Effector CD8-positive, alpha-beta T cell (primary cell): ENCODE measurements around the gene NEDD4L.
"Not testable (repeated sequence)": the region's sequence is repeated elsewhere in the genome, so short reads cannot be mapped to it uniquely, and the experiment has no call there.

Experiments used
- DNase-seq: peaks from one replicate; lab custom pipeline; 2025; lab: John Stamatoyannopoulos, UW
- total RNA-seq, 4 experiments: gene quantifications; one replicate each; lab custom pipeline; 2026; lab: John Stamatoyannopoulos, UW

The NEDD4L gene
- 4.9 to 9.6 (median 6.6) reads per million in 4 experiments for total RNA-seq

GRCh38 chr18:58043491-58044369 is at the start of gene NEDD4L:
Gene NEDD4L (plus strand): TSS chr18:58044226. CDS start chr18:58044661, 435 bp downstream.
- DNase-seq: peak; percentile 54

GRCh38 chr18:57995331-57995730 is 48.7 kb upstream of the NEDD4L start:
- no peak for DNase-seq

- not testable (repeated sequence) for DNase-seq
Measured at GRCh38 chr18:57996894-57997293, 47.1 kb upstream of the NEDD4L start.

- no peak for DNase-seq
Measured at GRCh38 chr18:57997820-57998219, 46.2 kb upstream of the NEDD4L start.

- no peak for DNase-seq
Measured at GRCh38 chr18:57998461-57998860, 45.6 kb upstream of the NEDD4L start.

- DNase-seq: no peak
Measured at GRCh38 chr18:58004317-58004716, 39.7 kb upstream of the NEDD4L start.

GRCh38 chr18:58005011-58005410 is 39.0 kb upstream of the NEDD4L start:
- no peak for DNase-seq

- no peak for DNase-seq
Measured at GRCh38 chr18:58005885-58006523, 38.0 kb upstream of the NEDD4L start.

- no peak for DNase-seq
Measured at GRCh38 chr18:58009166-58009565, 34.9 kb upstream of the NEDD4L start.

- no peak for DNase-seq
Measured at GRCh38 chr18:58010265-58010664, 33.8 kb upstream of the NEDD4L start.

GRCh38 chr18:58012356-58012755 is 31.7 kb upstream of the NEDD4L start:
- no peak for DNase-seq

- DNase-seq: no peak
Measured at GRCh38 chr18:58013241-58014211, 30.5 kb upstream of the NEDD4L start.

GRCh38 chr18:58015065-58015780 is 28.8 kb upstream of the NEDD4L start:
- DNase-seq: no peak

GRCh38 chr18:58017267-58017666 is 26.8 kb upstream of the NEDD4L start:
- no peak for DNase-seq

- DNase-seq: no peak
Measured at GRCh38 chr18:58020567-58021107, 23.4 kb upstream of the NEDD4L start.

- no peak for DNase-seq
Measured at GRCh38 chr18:58021504-58021903, 22.5 kb upstream of the NEDD4L start.

GRCh38 chr18:58023108-58023507 is 20.9 kb upstream of the NEDD4L start:
- no peak for DNase-seq

GRCh38 chr18:58024139-58024538 is 19.9 kb upstream of the NEDD4L start:
- no peak for DNase-seq

GRCh38 chr18:58025205-58025604 is 18.8 kb upstream of the NEDD4L start:
- DNase-seq: no peak

- no peak for DNase-seq
Measured at GRCh38 chr18:58025733-58026132, 18.3 kb upstream of the NEDD4L start.

- DNase-seq: no peak
Measured at GRCh38 chr18:58026395-58026794, 17.6 kb upstream of the NEDD4L start.
